ENCODE data around the gene AANAT. TPM values are rescaled to one million over a fixed set of nuclear protein-coding genes. Genes with fewer than 3 reads are reported as not detected.

Gene AANAT
- total RNA-seq, 6 experiments from 2014 or later, result not detected

DNA sequence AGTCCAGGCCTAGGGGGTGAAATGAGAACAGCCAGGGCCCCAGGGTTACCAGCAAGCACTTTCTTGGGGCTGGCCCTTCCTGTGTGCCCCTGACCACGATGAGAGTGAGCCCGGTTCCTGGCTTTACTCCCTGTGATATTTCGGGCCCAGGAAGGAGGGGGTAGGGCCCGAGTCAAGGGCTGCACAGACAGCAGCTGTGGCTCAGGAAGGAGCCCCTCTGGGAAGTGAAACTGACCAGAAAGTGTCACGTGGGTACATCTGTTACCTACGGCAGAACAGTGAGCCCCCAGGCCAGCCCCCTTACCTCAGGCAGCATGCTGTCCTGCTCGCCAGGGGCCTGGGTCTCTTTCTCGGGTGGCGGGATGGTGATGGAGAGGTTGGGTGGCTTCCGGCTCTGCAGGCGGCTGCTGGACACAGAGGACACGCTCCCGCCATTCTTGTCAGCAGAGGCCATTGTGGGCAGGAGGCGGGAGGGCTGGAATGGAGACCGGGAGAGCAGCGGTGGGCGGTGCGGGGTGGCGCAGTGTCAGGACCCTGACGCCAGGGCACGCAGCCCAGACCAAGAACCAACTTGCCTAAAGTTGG is 13.8 kb downstream of the AANAT start:
- Histone ChIP-seq H3K27me3 (no peaks in the 10 kb centered on the region), H3K36me3 (no peaks in the 10 kb centered on the region), H3K4me1 (no peaks in the 10 kb centered on the region), H3K9me3 (no peaks in the 10 kb centered on the region), H3K4me3 (no peak overlapping the region), H3K27ac (no peak overlapping the region)
- 65% methylated on average over 7 of the region's 21 CpGs for WGBS (ENCODE audit: insufficient coverage, low coverage, low lambda C conversion rate, missing lambda C conversion rate)
- DNase-seq, result no peak
- intact Hi-C loops (cut with DNase I), result no loop called here
- TF ChIP-seq POLR2A (IDR thresholded peaks at IDR 0.05), result no peak
- TF ChIP-seq, protein P1, sequence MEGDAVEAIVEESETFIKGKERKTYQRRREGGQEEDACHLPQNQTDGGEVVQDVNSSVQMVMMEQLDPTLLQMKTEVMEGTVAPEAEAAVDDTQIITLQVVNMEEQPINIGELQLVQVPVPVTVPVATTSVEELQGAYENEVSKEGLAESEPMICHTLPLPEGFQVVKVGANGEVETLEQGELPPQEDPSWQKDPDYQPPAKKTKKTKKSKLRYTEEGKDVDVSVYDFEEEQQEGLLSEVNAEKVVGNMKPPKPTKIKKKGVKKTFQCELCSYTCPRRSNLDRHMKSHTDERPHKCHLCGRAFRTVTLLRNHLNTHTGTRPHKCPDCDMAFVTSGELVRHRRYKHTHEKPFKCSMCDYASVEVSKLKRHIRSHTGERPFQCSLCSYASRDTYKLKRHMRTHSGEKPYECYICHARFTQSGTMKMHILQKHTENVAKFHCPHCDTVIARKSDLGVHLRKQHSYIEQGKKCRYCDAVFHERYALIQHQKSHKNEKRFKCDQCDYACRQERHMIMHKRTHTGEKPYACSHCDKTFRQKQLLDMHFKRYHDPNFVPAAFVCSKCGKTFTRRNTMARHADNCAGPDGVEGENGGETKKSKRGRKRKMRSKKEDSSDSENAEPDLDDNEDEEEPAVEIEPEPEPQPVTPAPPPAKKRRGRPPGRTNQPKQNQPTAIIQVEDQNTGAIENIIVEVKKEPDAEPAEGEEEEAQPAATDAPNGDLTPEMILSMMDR (IDR thresholded peaks at IDR 0.05), result no peak
- ATAC-seq, result peak; percentile 28 to 56 (median 35)

DNA sequence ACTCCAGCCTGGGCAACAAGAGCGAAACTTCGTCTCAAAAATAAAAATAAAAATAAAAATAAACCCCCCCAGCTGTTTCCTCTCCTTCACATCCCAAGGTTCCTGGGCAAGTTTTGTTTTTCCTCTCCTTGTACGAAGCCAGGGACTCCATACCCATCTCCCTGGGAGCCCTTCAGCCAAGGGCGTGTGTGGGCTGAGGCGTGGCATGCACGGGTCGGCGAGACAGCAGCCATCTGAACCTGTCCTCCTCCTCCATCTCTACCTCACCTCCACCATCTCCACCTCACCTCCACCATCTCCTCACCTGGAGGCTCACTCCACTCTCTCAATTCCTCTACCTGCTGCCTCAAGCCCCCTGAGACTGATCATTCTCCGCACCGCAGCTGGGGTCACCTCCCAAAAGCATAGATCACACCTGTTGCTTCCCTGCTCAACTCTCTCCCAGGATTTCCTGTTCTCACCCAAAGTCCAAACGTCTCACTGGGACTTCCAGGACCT is 16.9 kb downstream of the AANAT start:
- no peaks in the 10 kb centered on the region for H3K4me1 ChIP-seq
- H3K9me3 ChIP-seq, result no peaks in the 10 kb centered on the region
- H3K27me3 ChIP-seq, result no peaks in the 10 kb centered on the region
- no peak overlapping the region for H3K27ac ChIP-seq
- no peak overlapping the region for H3K4me3 ChIP-seq
- intact Hi-C loops (cut with DNase I), result no loop called here
- no peak for ATAC-seq
- no peak for TF ChIP-seq POLR2A (IDR thresholded peaks at IDR 0.05)
- TF ChIP-seq, protein P1 (IDR thresholded peaks at IDR 0.05), result no peak
- no peaks in the 10 kb centered on the region for H3K36me3 ChIP-seq
- WGBS (ENCODE audit: insufficient coverage, low coverage, low lambda C conversion rate, missing lambda C conversion rate), result 71% methylated on average over 6 of the region's 11 CpGs
- DNase-seq, result no peak

DNA sequence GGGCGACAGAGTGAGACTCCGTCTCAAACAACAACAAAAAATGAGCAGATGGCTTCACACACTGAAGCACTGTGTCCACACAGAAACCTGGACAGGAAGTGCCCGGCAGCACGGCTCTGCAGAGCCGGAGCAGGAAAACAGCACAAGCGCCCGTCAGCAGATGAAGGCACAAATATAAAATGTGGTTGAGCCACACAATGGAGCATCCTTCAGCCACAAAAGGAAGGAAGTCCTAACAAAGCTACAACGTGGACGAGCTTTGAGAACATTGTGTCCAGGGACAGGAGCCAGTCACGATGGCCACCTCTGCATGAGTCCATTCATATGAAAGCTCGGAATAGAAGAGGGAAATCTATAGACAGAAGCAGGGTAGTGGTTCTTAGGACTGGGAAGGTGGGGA is 18.2 kb downstream of the AANAT start:
- no peak for DNase-seq
- Histone ChIP-seq H3K27ac (no peak overlapping the region), H3K4me1 (no peaks in the 10 kb centered on the region), H3K9me3 (no peaks in the 10 kb centered on the region), H3K36me3 (no peaks in the 10 kb centered on the region), H3K4me3 (no peak overlapping the region), H3K27me3 (no peaks in the 10 kb centered on the region)
- peak; percentile 24 to 74 (median 50) for ATAC-seq
- WGBS (ENCODE audit: insufficient coverage, low coverage, low lambda C conversion rate, missing lambda C conversion rate), result 34% methylated on average over 11 of the region's 11 CpGs
- intact Hi-C loops (cut with DNase I), result no loop called here
- peak; percentile 19 for TF ChIP-seq POLR2A (IDR thresholded peaks at IDR 0.05)
- TF ChIP-seq, protein P1 (IDR thresholded peaks at IDR 0.05), result no peak

DNA sequence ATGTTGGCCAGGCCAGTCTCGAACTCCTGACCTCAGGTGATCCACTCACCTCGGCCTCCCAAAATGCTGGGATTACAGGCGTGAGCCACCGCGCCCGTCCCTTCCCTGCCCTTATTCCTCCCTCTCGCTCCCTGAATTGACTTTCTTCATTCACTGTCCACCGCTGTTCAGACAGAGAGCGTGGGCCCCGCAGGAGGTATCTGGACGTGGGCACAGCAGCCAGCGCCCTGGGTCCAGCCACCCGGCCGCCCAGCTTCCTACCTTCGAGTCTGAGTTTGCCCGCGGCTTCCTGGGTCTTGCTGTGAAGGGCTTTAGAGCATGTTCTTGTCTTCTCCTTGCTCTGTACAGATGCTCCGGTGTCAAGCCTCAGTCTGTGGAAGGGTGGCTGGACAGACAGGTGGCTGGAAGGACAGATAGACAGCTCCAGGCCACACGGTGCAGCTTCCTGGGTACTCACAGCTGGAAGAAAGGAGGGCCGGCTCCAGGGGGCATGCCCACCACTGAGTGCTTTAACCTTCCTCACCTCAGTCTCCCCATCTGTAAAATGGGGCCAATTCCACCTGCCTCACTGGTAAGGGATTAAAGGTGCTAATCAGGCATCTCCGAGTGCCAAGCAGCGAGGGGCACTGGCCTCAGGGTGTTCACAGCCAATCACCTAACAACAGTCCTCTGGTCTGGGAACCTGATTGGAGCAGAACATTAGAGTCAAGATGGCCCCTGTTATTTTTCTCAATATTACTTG is 20.2 kb downstream of the AANAT start:
- no peak for DNase-seq

More for the DNA sequence above, 20.2 kb downstream of the AANAT start:
- H3K27ac ChIP-seq, result no peak overlapping the region
- no peaks in the 10 kb centered on the region for H3K36me3 ChIP-seq
- no peaks in the 10 kb centered on the region for H3K4me1 ChIP-seq
- TF ChIP-seq, protein P1 (IDR thresholded peaks at IDR 0.05), result no peak
- no peak for TF ChIP-seq POLR2A (IDR thresholded peaks at IDR 0.05)
- no peaks in the 10 kb centered on the region for H3K27me3 ChIP-seq
- intact Hi-C loops (cut with DNase I), result no loop called here
- H3K9me3 ChIP-seq, result no peaks in the 10 kb centered on the region
- H3K4me3 ChIP-seq, result no peak overlapping the region
- no peak for ATAC-seq
- WGBS (ENCODE audit: insufficient coverage, low coverage, low lambda C conversion rate, missing lambda C conversion rate), result 93% methylated on average over 16 of the region's 22 CpGs

Measured in right lobe of liver (tissue), 6 donors.